D341Med (cell line): ENCODE data around the gene TBC1D20.
A peak's percentile ranks its signal among the peaks of the same experiment; 100 is the strongest.

Experiments used
- DNase-seq: peaks from one replicate; pipeline ENCODE4 v3.0.0; 2012; ENCODE audit warnings: low spot score

The TBC1D20 gene

GRCh38 chr20:420166-420620, 42.1 kb downstream of the TBC1D20 start:
- DNase-seq, result no peak

- no peak for DNase-seq
Observed at GRCh38 chr20:419556-420165, 42.7 kb downstream of the TBC1D20 start.

- no peak for DNase-seq
Observed at GRCh38 chr20:418858-419365, 43.4 kb downstream of the TBC1D20 start.

- no peak for DNase-seq
Observed at GRCh38 chr20:417801-418342, 44.5 kb downstream of the TBC1D20 start.

GRCh38 chr20:416950-417800, 45.2 kb downstream of the TBC1D20 start:
- no peak for DNase-seq

GRCh38 chr20:415820-416322, 46.5 kb downstream of the TBC1D20 start:
- DNase-seq, result no peak

- no peak for DNase-seq
Observed at GRCh38 chr20:414161-414560, 48.2 kb downstream of the TBC1D20 start.

GRCh38 chr20:412081-412480, 50.3 kb downstream of the TBC1D20 start:
- no peak for DNase-seq

GRCh38 chr20:409697-410559, 52.4 kb downstream of the TBC1D20 start:
- DNase-seq, result no peak

GRCh38 chr20:408843-409696, 53.3 kb downstream of the TBC1D20 start:
- no peak for DNase-seq

GRCh38 chr20:407953-408842, 54.1 kb downstream of the TBC1D20 start, which contains the start of gene RBCK1:
RBCK1 (plus strand) TSS chr20:408299; CDS start chr20:408758, 459 bp downstream.
- DNase-seq, result peak; percentile 98

- peak; percentile 96 for DNase-seq
Observed at GRCh38 chr20:407133-407952, 55.0 kb downstream of the TBC1D20 start.

GRCh38 chr20:406200-407132, 55.9 kb downstream of the TBC1D20 start:
- no peak for DNase-seq

- DNase-seq, result no peak
Observed at GRCh38 chr20:404088-404487, 58.2 kb downstream of the TBC1D20 start.

- DNase-seq, result no peak
Observed at GRCh38 chr20:403582-403957, 58.8 kb downstream of the TBC1D20 start.

- no peak for DNase-seq
Observed at GRCh38 chr20:402898-403581, 59.3 kb downstream of the TBC1D20 start.

GRCh38 chr20:402496-402885, 59.8 kb downstream of the TBC1D20 start:
- DNase-seq, result no peak
